Measurements from ENCODE around the gene RPN2. TPM values are rescaled to one million over a fixed set of nuclear protein-coding genes. Genes with fewer than 3 reads are reported as not detected.

RPN2 gene
- total and polyA plus RNA-seq, 9 of the 15 experiments (the other 6 are each of a cell fraction or from before 2014, with no cell fraction given), result 168 to 548 (median 325) TPM

GRCh38 chr20:37231947-37232630, 53.0 kb downstream of the RPN2 start:
- ATAC-seq (no peak), FAIRE-seq (no peak), DNase-seq (ENCODE audit: extremely low read depth in 1 of 4, low spot score in 3 of 4) (no peak)
- in situ Hi-C loops (cut with MboI) (no loop called here), intact Hi-C loops (cut with micrococcal nuclease) (no loop called here)
- no TSS peak for BruUV-seq (replicated peaks)
- H3K36me3 ChIP-seq (ENCODE audit: control insufficient read depth, insufficient read depth, low read length), result peaks cover 97% of the 10 kb centered on the region
- no peaks in the 10 kb centered on the region for H3K27me3 ChIP-seq (ENCODE audit: control insufficient read depth in 2 of 2, insufficient read depth in 2 of 2, low read length in 2 of 2)
- H4K20me1 ChIP-seq (replicated peaks; ENCODE audit: control insufficient read depth, insufficient read depth, low read length), result no peaks in the 10 kb centered on the region; the same call in 1 of the 2 replicates
- H2AFZ ChIP-seq (ENCODE audit: low read depth, low read length), result no peak overlapping the region
- no peaks in the 10 kb centered on the region for H3K9me1 ChIP-seq (ENCODE audit: control insufficient read depth, insufficient read depth, low read length)
- no peak overlapping the region for H3K9ac ChIP-seq (ENCODE audit: insufficient read depth in 1 of 2, low read depth in 2 of 2, low read length in 2 of 2)
- TF ChIP-seq ZNF324 (CRISPR knock-in tag; IDR thresholded peaks at IDR 0.05) (no peak), LEF1 (IDR thresholded peaks at IDR 0.05) (no peak), BRCA1 (IDR thresholded peaks at IDR 0.05) (no peak), BRCA1 (CRISPR knock-in tag; IDR thresholded peaks at IDR 0.05) (no peak), TAF9B (IDR thresholded peaks at IDR 0.05; ENCODE audit: partially characterized antibody) (no peak), KLF6 (CRISPR knock-in tag; IDR thresholded peaks at IDR 0.05; ENCODE audit: borderline replicate concordance) (no peak), SFPQ (IDR thresholded peaks at IDR 0.05; ENCODE audit: low read depth, low read length) (no peak), ZNF75A (CRISPR knock-in tag; IDR thresholded peaks at IDR 0.05) (no peak), U2AF1 (optimal IDR thresholded peaks at IDR 0.05; ENCODE audit: low read depth, low read length) (no peak), TRIM24 (IDR thresholded peaks at IDR 0.05) (no peak), UBTF (IDR thresholded peaks at IDR 0.05; ENCODE audit: borderline replicate concordance in 1 of 2, low read depth in 2 of 2, low read length in 2 of 2) (no peak)
- TF ChIP-seq, protein P1, sequence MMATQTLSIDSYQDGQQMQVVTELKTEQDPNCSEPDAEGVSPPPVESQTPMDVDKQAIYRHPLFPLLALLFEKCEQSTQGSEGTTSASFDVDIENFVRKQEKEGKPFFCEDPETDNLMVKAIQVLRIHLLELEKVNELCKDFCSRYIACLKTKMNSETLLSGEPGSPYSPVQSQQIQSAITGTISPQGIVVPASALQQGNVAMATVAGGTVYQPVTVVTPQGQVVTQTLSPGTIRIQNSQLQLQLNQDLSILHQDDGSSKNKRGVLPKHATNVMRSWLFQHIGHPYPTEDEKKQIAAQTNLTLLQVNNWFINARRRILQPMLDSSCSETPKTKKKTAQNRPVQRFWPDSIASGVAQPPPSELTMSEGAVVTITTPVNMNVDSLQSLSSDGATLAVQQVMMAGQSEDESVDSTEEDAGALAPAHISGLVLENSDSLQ (IDR thresholded peaks at IDR 0.05), result no peak
- ChIA-PET POLR2A (interaction anchor here (0.9 to 1.2 kb wide), 2 partner anchors 15 to 22 kb away, joined by 3 to 5 read pairs; no protein-coding TSS in a partner anchor), CTCF (ENCODE audit: low intra/inter-chr PET ratio) (no interaction called here)
- H3K79me2 ChIP-seq (ENCODE audit: control insufficient read depth, insufficient read depth, low read length), result no peaks in the 10 kb centered on the region
- no peak overlapping the region for H3K4me3 ChIP-seq
- no peak overlapping the region for H3K4me2 ChIP-seq (ENCODE audit: insufficient read depth, low read length)
- H3K27ac ChIP-seq (ENCODE audit: extremely low read depth, low read depth, low read length), result no peak overlapping the region
- 98% methylated on average over 13 of the region's 13 CpGs for WGBS (ENCODE audit: insufficient coverage, low coverage, missing lambda C conversion rate)
- no peaks in the 10 kb centered on the region for H3K9me3 ChIP-seq (replicated peaks; ENCODE audit: control insufficient read depth, insufficient read depth, low read depth, low read length)
- no peaks in the 10 kb centered on the region for H3K4me1 ChIP-seq (replicated peaks in 1 of 2; ENCODE audit: control insufficient read depth in 2 of 2, insufficient read depth in 2 of 2, low read length in 2 of 2)
